Adrenal gland (tissue), 5 donors: ENCODE measurements around the gene ERI3.

Experiments used
- POLR2A ChIP-seq, 2 donors: fragments of 450-650 bp; IDR thresholded peaks; one replicate each; pipeline ENCODE4 v1.6.1; 2017; ENCODE audit warnings: antibody characterized with exemption in 2 of 2, mild to moderate bottlenecking in 2 of 2, moderate library complexity in 1 of 2
- TF ChIP-seq, protein P1 (sequence below), 6 experiments: fragments of 450-650 bp in 4 of 6; fragments of 200-600 bp in 2 of 6; sonication (generic) in 1 of 6; IDR thresholded peaks; 1 replicate in 5 of 6; 2 replicates in 1 of 6; pipeline versions ENCODE4 v1.5.1 to v1.8.0; 2016 to 2021; ENCODE audit warnings: antibody characterized with exemption in 6 of 6, mild to moderate bottlenecking in 2 of 6, moderate library complexity in 1 of 6
- donor health status: DM: no; HTN: no; CAD: no.

DNA sequence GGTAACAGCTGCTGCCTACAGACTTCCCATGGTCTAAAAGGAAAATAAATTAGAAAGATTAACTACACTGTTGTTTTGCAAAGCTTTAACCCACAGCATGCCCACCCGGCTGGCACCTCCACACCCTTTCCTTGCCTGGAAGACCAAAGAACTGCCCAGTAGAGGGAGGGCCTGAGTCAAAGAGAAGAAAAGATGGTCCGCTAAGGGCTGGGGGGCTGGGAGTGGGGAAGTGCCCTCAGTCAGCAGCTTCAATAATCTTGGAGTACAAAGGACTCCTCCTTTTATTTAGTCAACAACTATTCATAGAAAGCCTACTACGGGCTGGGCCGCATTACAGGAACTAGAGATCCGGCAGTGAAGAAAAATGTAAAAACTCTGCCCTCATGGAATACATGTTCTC lies 40.6 kb downstream of the ERI3 start:
- TF ChIP-seq, protein P1, sequence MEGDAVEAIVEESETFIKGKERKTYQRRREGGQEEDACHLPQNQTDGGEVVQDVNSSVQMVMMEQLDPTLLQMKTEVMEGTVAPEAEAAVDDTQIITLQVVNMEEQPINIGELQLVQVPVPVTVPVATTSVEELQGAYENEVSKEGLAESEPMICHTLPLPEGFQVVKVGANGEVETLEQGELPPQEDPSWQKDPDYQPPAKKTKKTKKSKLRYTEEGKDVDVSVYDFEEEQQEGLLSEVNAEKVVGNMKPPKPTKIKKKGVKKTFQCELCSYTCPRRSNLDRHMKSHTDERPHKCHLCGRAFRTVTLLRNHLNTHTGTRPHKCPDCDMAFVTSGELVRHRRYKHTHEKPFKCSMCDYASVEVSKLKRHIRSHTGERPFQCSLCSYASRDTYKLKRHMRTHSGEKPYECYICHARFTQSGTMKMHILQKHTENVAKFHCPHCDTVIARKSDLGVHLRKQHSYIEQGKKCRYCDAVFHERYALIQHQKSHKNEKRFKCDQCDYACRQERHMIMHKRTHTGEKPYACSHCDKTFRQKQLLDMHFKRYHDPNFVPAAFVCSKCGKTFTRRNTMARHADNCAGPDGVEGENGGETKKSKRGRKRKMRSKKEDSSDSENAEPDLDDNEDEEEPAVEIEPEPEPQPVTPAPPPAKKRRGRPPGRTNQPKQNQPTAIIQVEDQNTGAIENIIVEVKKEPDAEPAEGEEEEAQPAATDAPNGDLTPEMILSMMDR (IDR thresholded peaks at IDR 0.05), result no peak
- TF ChIP-seq POLR2A (IDR thresholded peaks at IDR 0.05), result no peak
